Sigmoid colon (tissue), 4 donors: ENCODE measurements around the gene CAGE1.

Experiments used
- CTCF ChIP-seq, 4 experiments: fragments of 450-650 bp in 3 of 4; fragments of 200-600 bp in 1 of 4; IDR thresholded peaks; one replicate each; pipeline ENCODE4 v1.5.1; 2016 to 2019; ENCODE audit warnings: antibody characterized with exemption in 4 of 4, mild to moderate bottlenecking in 3 of 4, moderate library complexity in 2 of 4
- EP300 ChIP-seq, 4 donors: sonication (generic); formaldehyde crosslinking; IDR thresholded peaks; one replicate each; pipeline ENCODE4 v1.6.1; 2017; ENCODE audit warnings: antibody characterized with exemption in 4 of 4
- POLR2A ChIP-seq, 2 donors: fragments of 450-650 bp; IDR thresholded peaks; one replicate each; pipeline ENCODE4 v1.6.1; 2016; ENCODE audit warnings: antibody characterized with exemption in 2 of 2, mild to moderate bottlenecking in 2 of 2, moderate library complexity in 2 of 2

- no peak for TF ChIP-seq POLR2A (IDR thresholded peaks at IDR 0.05)
- no peak for TF ChIP-seq CTCF (IDR thresholded peaks at IDR 0.05)
- no peak for TF ChIP-seq EP300 (IDR thresholded peaks at IDR 0.05)
Observed at GRCh38 chr6:7301702-7302101, 87.8 kb downstream of the CAGE1 start.
